Esophagus muscularis mucosa (tissue), 4 donors: ENCODE measurements around the gene ZNF835.

ENCODE experiments used
- EP300 ChIP-seq: sonication (generic); formaldehyde crosslinking; IDR thresholded peaks from one replicate; pipeline ENCODE4 v1.6.1; 2017; ENCODE audit warnings: antibody characterized with exemption
- POLR2A ChIP-seq: fragments of 450-650 bp; IDR thresholded peaks from one replicate; pipeline ENCODE4 v1.6.1; 2017; ENCODE audit warnings: antibody characterized with exemption, moderate library complexity, mild to moderate bottlenecking, low read depth
- TF ChIP-seq, protein P1 (sequence below), 3 experiments: fragments of 200-600 bp in 2 of 3; fragments of 450-650 bp in 1 of 3; sonication (generic) in 2 of 3; IDR thresholded peaks; one replicate each; pipeline ENCODE4 v1.5.1; 2017 to 2019; ENCODE audit warnings: antibody characterized with exemption in 3 of 3, mild to moderate bottlenecking in 2 of 3, moderate library complexity in 1 of 3

DNA sequence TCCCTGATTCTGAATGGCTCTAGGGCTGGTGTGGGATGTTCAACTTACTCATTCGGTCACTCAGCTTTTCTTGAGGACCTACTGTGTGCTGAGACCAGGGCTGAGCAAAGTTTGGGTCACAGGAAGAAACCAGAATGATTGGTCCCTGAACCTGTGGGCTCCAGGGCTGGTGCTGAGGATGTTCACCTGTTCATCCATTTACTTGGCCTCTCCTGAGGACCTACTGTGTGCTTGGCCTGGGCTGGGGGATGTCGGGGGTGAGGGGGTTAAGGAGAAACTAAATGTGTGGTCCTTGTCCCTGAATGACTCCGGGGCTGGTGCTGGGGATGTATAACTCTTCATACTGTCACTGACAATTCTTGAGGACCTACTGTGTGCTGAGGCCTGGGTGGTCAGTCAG, 10.3 kb downstream of the ZNF835 start:
- TF ChIP-seq, protein P1, sequence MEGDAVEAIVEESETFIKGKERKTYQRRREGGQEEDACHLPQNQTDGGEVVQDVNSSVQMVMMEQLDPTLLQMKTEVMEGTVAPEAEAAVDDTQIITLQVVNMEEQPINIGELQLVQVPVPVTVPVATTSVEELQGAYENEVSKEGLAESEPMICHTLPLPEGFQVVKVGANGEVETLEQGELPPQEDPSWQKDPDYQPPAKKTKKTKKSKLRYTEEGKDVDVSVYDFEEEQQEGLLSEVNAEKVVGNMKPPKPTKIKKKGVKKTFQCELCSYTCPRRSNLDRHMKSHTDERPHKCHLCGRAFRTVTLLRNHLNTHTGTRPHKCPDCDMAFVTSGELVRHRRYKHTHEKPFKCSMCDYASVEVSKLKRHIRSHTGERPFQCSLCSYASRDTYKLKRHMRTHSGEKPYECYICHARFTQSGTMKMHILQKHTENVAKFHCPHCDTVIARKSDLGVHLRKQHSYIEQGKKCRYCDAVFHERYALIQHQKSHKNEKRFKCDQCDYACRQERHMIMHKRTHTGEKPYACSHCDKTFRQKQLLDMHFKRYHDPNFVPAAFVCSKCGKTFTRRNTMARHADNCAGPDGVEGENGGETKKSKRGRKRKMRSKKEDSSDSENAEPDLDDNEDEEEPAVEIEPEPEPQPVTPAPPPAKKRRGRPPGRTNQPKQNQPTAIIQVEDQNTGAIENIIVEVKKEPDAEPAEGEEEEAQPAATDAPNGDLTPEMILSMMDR (IDR thresholded peaks at IDR 0.05) = no peak
- TF ChIP-seq EP300 (no peak), POLR2A (no peak)
